ENCODE data around the gene RAD18.

DNA sequence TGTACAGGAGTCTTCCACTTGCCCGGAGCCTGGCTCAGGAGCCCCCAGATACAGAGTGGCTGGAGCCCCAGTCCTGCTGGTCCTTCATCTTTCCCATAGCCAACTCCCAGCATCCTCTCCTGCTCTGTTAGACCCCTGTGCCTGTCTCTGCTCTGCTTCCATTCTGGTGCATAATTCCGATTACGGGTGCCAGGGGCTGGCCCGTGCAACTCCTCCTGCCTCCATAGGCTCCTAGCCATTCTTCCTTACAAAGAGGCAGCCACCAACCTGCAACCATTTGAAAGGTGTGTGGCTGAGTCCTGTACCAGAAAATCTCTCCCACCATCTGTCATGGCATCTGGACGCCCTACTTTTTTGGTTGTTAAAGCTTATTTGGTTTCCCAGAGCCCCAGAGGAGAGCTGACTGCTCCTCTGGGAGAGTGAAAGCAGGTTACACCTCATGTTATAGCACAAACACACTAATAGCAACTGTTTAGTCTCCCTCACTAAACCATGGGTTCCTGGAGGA is 5.2 kb upstream of the RAD18 start:
- TF ChIP-seq, protein P1, sequence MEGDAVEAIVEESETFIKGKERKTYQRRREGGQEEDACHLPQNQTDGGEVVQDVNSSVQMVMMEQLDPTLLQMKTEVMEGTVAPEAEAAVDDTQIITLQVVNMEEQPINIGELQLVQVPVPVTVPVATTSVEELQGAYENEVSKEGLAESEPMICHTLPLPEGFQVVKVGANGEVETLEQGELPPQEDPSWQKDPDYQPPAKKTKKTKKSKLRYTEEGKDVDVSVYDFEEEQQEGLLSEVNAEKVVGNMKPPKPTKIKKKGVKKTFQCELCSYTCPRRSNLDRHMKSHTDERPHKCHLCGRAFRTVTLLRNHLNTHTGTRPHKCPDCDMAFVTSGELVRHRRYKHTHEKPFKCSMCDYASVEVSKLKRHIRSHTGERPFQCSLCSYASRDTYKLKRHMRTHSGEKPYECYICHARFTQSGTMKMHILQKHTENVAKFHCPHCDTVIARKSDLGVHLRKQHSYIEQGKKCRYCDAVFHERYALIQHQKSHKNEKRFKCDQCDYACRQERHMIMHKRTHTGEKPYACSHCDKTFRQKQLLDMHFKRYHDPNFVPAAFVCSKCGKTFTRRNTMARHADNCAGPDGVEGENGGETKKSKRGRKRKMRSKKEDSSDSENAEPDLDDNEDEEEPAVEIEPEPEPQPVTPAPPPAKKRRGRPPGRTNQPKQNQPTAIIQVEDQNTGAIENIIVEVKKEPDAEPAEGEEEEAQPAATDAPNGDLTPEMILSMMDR (IDR thresholded peaks at IDR 0.05): no peak
- TF ChIP-seq POLR2A (IDR thresholded peaks at IDR 0.05): no peak
- TF ChIP-seq POLR2AphosphoS5 (IDR thresholded peaks at IDR 0.05): no peak
